Activated CD4-positive, alpha-beta T cell treated with anti-CD3 and anti-CD28 coated beads, Interleukin-2, amount 10 ng/mL, durations not matched to agents 24 days and 14 days (primary cell): ENCODE results near the gene C3. TPM values are rescaled to one million over a fixed set of nuclear protein-coding genes. Genes with fewer than 3 reads are reported as not detected.

Source experiments
- DNase-seq: peaks from one replicate; pipeline ENCODE4 v3.0.0; 2022
- H3K27ac Mint-ChIP-seq: one replicate; pipeline ENCODE4 v1.8.0; 2022; ENCODE audit warnings: mild to moderate bottlenecking, mixed read lengths
- H3K27me3 Mint-ChIP-seq: one replicate; pipeline ENCODE4 v1.8.0; 2022; ENCODE audit warnings: mixed read lengths
- H3K36me3 Mint-ChIP-seq: one replicate; pipeline ENCODE4 v1.8.0; 2022; ENCODE audit warnings: low read depth, mild to moderate bottlenecking, mixed read lengths
- H3K4me1 Mint-ChIP-seq: one replicate; pipeline ENCODE4 v1.8.0; 2021; ENCODE audit warnings: mixed read lengths
- H3K4me3 Mint-ChIP-seq: one replicate; pipeline ENCODE4 v1.8.0; 2022; ENCODE audit warnings: mild to moderate bottlenecking, moderate library complexity, mixed read lengths
- H3K9me3 Mint-ChIP-seq: one replicate; pipeline ENCODE4 v1.8.0; 2021; ENCODE audit warnings: mixed read lengths
- intact Hi-C: fragments of 100-400 bp; cut with micrococcal nuclease; formaldehyde crosslinking; loops from one replicate; pipeline ENCODE4 v1.15.1; 2023
- total RNA-seq: library from RNA; stranded (reverse); gene quantifications from 2 replicates; pipeline ENCODE4 v1.2.3, GENCODE V29; 2022

The C3 gene
- total RNA-seq, 1 donor from 2014 or later, result 4.8 TPM

GRCh38 chr19:6693681-6694080 lies 26.8 kb downstream of the C3 start:
- intact Hi-C loops, result no loop called here
- H3K27me3 Mint-ChIP-seq, result peaks cover 2% of the 10 kb centered on the region
- no peak overlapping the region for H3K4me3 Mint-ChIP-seq

GRCh38 chr19:6693056-6693471 lies 27.4 kb downstream of the C3 start:
- H3K4me3 Mint-ChIP-seq, result no peak overlapping the region
- no peak overlapping the region for H3K27ac Mint-ChIP-seq
- intact Hi-C loops, result no loop called here
- no peaks in the 10 kb centered on the region for H3K36me3 Mint-ChIP-seq
- H3K9me3 Mint-ChIP-seq, result no peaks in the 10 kb centered on the region
- no peak for DNase-seq
- peaks cover 9% of the 10 kb centered on the region for H3K4me1 Mint-ChIP-seq
- H3K27me3 Mint-ChIP-seq, result peaks cover 2% of the 10 kb centered on the region

More at GRCh38 chr19:6693681-6694080, 26.8 kb downstream of the C3 start:
- Mint-ChIP-seq H3K36me3 (no peaks in the 10 kb centered on the region), H3K4me1 (peaks cover 8% of the 10 kb centered on the region), H3K27ac (no peak overlapping the region), H3K9me3 (no peaks in the 10 kb centered on the region)
- DNase-seq, result no peak

- Mint-ChIP-seq H3K4me1 (peaks cover 10% of the 10 kb centered on the region), H3K4me3 (no peak overlapping the region), H3K9me3 (peaks cover 4% of the 10 kb centered on the region), H3K27ac (no peak overlapping the region), H3K36me3 (no peaks in the 10 kb centered on the region), H3K27me3 (peaks cover 2% of the 10 kb centered on the region)
- DNase-seq, result no peak
- intact Hi-C loops, result no loop called here
Measured at GRCh38 chr19:6692027-6692426, 28.4 kb downstream of the C3 start.

- no peak for DNase-seq
- Mint-ChIP-seq H3K4me3 (no peak overlapping the region), H3K27me3 (peaks cover 2% of the 10 kb centered on the region), H3K27ac (no peak overlapping the region), H3K9me3 (peaks cover 4% of the 10 kb centered on the region), H3K36me3 (no peaks in the 10 kb centered on the region), H3K4me1 (peaks cover 11% of the 10 kb centered on the region)
- intact Hi-C loops, result no loop called here
Measured at GRCh38 chr19:6691342-6691741, 29.1 kb downstream of the C3 start.

- H3K36me3 Mint-ChIP-seq, result no peaks in the 10 kb centered on the region
- no peak overlapping the region for H3K27ac Mint-ChIP-seq
- intact Hi-C loops, result no loop called here
- peaks cover 2% of the 10 kb centered on the region for H3K27me3 Mint-ChIP-seq
- peaks cover 11% of the 10 kb centered on the region for H3K4me1 Mint-ChIP-seq
- DNase-seq, result no peak
- H3K9me3 Mint-ChIP-seq, result peaks cover 4% of the 10 kb centered on the region
- no peak overlapping the region for H3K4me3 Mint-ChIP-seq
Measured at GRCh38 chr19:6690160-6690885, 30.1 kb downstream of the C3 start.

- Mint-ChIP-seq H3K9me3 (peaks cover 4% of the 10 kb centered on the region), H3K27ac (no peak overlapping the region)
Measured at GRCh38 chr19:6687114-6687513, 33.3 kb downstream of the C3 start.

GRCh38 chr19:6686628-6686975 lies 33.8 kb downstream of the C3 start:
- H3K27ac Mint-ChIP-seq, result no peak overlapping the region
- DNase-seq, result no peak
- no peak overlapping the region for H3K4me3 Mint-ChIP-seq
- no peaks in the 10 kb centered on the region for H3K36me3 Mint-ChIP-seq
- H3K27me3 Mint-ChIP-seq, result peaks cover 8% of the 10 kb centered on the region
- intact Hi-C loops, result no loop called here
- H3K4me1 Mint-ChIP-seq, result peaks cover 16% of the 10 kb centered on the region
- H3K9me3 Mint-ChIP-seq, result peaks cover 4% of the 10 kb centered on the region

More at GRCh38 chr19:6687114-6687513, 33.3 kb downstream of the C3 start:
- no peaks in the 10 kb centered on the region for H3K36me3 Mint-ChIP-seq
- DNase-seq, result no peak
- intact Hi-C loops, result no loop called here
- no peak overlapping the region for H3K4me3 Mint-ChIP-seq
- H3K4me1 Mint-ChIP-seq, result peaks cover 16% of the 10 kb centered on the region
- H3K27me3 Mint-ChIP-seq, result peaks cover 5% of the 10 kb centered on the region

- Mint-ChIP-seq H3K9me3 (peaks cover 4% of the 10 kb centered on the region), H3K4me1 (peaks cover 16% of the 10 kb centered on the region), H3K36me3 (no peaks in the 10 kb centered on the region), H3K27ac (no peak overlapping the region), H3K27me3 (peaks cover 6% of the 10 kb centered on the region), H3K4me3 (no peak overlapping the region)
- DNase-seq, result no peak
- intact Hi-C loops, result no loop called here
Measured at GRCh38 chr19:6685962-6686627, 34.4 kb downstream of the C3 start.

- Mint-ChIP-seq H3K4me1 (peaks cover 18% of the 10 kb centered on the region), H3K9me3 (peaks cover 7% of the 10 kb centered on the region), H3K4me3 (no peak overlapping the region), H3K36me3 (no peaks in the 10 kb centered on the region), H3K27ac (no peak overlapping the region), H3K27me3 (peaks cover 9% of the 10 kb centered on the region)
- intact Hi-C loops, result no loop called here
- no peak for DNase-seq
Measured at GRCh38 chr19:6685482-6685881, 35.0 kb downstream of the C3 start.

GRCh38 chr19:6683971-6684370 lies 36.5 kb downstream of the C3 start:
- H3K4me1 Mint-ChIP-seq, result peaks cover 30% of the 10 kb centered on the region
- no peak overlapping the region for H3K4me3 Mint-ChIP-seq
- H3K9me3 Mint-ChIP-seq, result peaks cover 15% of the 10 kb centered on the region
- peaks cover 5% of the 10 kb centered on the region for H3K36me3 Mint-ChIP-seq
- intact Hi-C loops, result no loop called here
- peaks cover 12% of the 10 kb centered on the region for H3K27me3 Mint-ChIP-seq
- H3K27ac Mint-ChIP-seq, result peak overlapping the region; percentile 26
- no peak for DNase-seq

- no peak for DNase-seq
- H3K36me3 Mint-ChIP-seq, result peaks cover 11% of the 10 kb centered on the region
- peaks cover 23% of the 10 kb centered on the region for H3K9me3 Mint-ChIP-seq
- no peak overlapping the region for H3K27ac Mint-ChIP-seq
- H3K27me3 Mint-ChIP-seq, result peaks cover 15% of the 10 kb centered on the region
- H3K4me1 Mint-ChIP-seq, result peaks cover 38% of the 10 kb centered on the region
- intact Hi-C loops, result no loop called here
- no peak overlapping the region for H3K4me3 Mint-ChIP-seq
Measured at GRCh38 chr19:6682607-6683128, 37.8 kb downstream of the C3 start.

GRCh38 chr19:6680141-6680540 lies 40.3 kb downstream of the C3 start:
- Mint-ChIP-seq H3K4me1 (peaks cover 46% of the 10 kb centered on the region), H3K9me3 (peaks cover 21% of the 10 kb centered on the region), H3K27ac (peak overlapping the region; percentile 77), H3K4me3 (no peak overlapping the region), H3K36me3 (peaks cover 11% of the 10 kb centered on the region), H3K27me3 (peaks cover 15% of the 10 kb centered on the region)
- intact Hi-C loops, result no loop called here
- no peak for DNase-seq

GRCh38 chr19:6679139-6679538 lies 41.3 kb downstream of the C3 start:
- intact Hi-C loops, result no loop called here
- peaks cover 21% of the 10 kb centered on the region for H3K9me3 Mint-ChIP-seq
- no peak overlapping the region for H3K4me3 Mint-ChIP-seq
- H3K27me3 Mint-ChIP-seq, result peaks cover 15% of the 10 kb centered on the region
- peak overlapping the region; percentile 77 for H3K27ac Mint-ChIP-seq
- H3K4me1 Mint-ChIP-seq, result peaks cover 54% of the 10 kb centered on the region
- H3K36me3 Mint-ChIP-seq, result peaks cover 11% of the 10 kb centered on the region
- no peak for DNase-seq

- intact Hi-C loops, result loop anchor here (1.0 kb wide), 4 partner anchors 8 to 62 kb away; partner anchors contain the start of gene TNFSF14
- peaks cover 11% of the 10 kb centered on the region for H3K36me3 Mint-ChIP-seq
- peaks cover 56% of the 10 kb centered on the region for H3K4me1 Mint-ChIP-seq
- peak overlapping the region; percentile 77 for H3K27ac Mint-ChIP-seq
- DNase-seq, result peak; percentile 77
- H3K27me3 Mint-ChIP-seq, result peaks cover 15% of the 10 kb centered on the region
- peaks cover 21% of the 10 kb centered on the region for H3K9me3 Mint-ChIP-seq
- peak overlapping the region; percentile 5 for H3K4me3 Mint-ChIP-seq
Measured at GRCh38 chr19:6678690-6679109, 41.8 kb downstream of the C3 start.
